ENCODE results near the gene DGKD. TPM values are rescaled to one million over a fixed set of nuclear protein-coding genes. Genes with fewer than 3 reads are reported as not detected.

DGKD gene
- total RNA-seq, 1 donor from 2014 or later: 17.7 TPM

DNA sequence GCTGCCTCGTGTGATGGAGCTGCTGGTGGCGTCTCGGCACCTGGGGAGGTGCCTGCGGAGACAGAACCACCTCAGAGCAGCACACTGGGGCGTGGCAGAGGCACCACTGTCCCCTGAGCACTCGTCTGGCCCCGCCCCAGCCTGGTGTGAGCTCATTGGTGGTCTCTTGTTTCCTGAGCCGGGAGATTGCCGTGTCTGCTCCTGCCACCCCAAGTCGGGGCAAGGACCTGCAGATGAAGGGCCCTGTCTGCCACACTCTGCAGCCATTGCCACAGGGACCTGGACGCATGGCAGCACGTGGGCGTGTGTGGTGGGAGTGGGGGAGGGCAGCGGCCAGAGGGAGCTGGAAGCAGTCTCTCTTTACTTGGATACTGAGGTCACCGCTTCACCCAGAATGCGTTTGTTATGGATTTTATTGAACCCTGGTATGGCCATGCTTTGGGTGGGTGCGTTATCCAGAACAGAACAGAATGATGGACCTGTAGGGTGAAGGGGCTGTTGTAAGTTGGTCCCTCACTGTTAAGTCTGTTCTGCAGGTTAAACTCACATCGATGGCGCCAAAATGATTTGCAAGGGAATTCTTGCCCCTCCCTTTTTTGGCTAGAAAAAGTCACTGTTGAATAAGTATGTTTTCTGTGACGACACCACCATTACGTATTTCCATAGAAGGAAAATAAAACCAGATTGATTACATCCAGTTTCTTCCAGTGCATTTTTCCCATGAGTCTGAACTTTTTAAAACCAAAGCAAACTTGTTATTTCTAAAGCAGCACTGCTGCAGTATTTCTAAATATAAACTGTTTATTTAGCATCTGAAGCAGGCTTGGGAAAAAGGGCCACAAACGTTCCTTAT is 120.2 kb downstream of the DGKD start:
- Mint-ChIP-seq H3K9me3 (ENCODE audit: unreplicated experiment) (no peaks in the 10 kb centered on the region), H3K4me3 (ENCODE audit: unreplicated experiment) (no peak overlapping the region), H3K36me3 (ENCODE audit: low read depth, unreplicated experiment) (peaks cover 19% of the 10 kb centered on the region), H3K27me3 (ENCODE audit: low read depth, unreplicated experiment) (no peaks in the 10 kb centered on the region), H3K27ac (ENCODE audit: unreplicated experiment) (no peak overlapping the region), H3K4me1 (ENCODE audit: low read depth, unreplicated experiment) (no peaks in the 10 kb centered on the region)
- H2AFZ ChIP-seq (ENCODE audit: low read depth, low read length): no peak overlapping the region
- H3K27ac ChIP-seq (ENCODE audit: low read depth, low read length): no peak overlapping the region
- no peak overlapping the region for H3K4me2 ChIP-seq (ENCODE audit: low read length)
- DNase-seq (ENCODE audit: low read depth) (no peak), FAIRE-seq (no peak)
- H3K9me3 ChIP-seq (ENCODE audit: insufficient read depth, low read depth, low read length): no peaks in the 10 kb centered on the region
- H3K79me2 ChIP-seq (ENCODE audit: insufficient read depth, low read length): no peaks in the 10 kb centered on the region
- no peaks in the 10 kb centered on the region for H4K20me1 ChIP-seq (ENCODE audit: insufficient read depth, low read length)
- TF ChIP-seq, protein P1, sequence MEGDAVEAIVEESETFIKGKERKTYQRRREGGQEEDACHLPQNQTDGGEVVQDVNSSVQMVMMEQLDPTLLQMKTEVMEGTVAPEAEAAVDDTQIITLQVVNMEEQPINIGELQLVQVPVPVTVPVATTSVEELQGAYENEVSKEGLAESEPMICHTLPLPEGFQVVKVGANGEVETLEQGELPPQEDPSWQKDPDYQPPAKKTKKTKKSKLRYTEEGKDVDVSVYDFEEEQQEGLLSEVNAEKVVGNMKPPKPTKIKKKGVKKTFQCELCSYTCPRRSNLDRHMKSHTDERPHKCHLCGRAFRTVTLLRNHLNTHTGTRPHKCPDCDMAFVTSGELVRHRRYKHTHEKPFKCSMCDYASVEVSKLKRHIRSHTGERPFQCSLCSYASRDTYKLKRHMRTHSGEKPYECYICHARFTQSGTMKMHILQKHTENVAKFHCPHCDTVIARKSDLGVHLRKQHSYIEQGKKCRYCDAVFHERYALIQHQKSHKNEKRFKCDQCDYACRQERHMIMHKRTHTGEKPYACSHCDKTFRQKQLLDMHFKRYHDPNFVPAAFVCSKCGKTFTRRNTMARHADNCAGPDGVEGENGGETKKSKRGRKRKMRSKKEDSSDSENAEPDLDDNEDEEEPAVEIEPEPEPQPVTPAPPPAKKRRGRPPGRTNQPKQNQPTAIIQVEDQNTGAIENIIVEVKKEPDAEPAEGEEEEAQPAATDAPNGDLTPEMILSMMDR (IDR thresholded peaks at IDR 0.05; ENCODE audit: insufficient read depth, low read depth, low read length): no peak
- H3K4me3 ChIP-seq (ENCODE audit: insufficient read depth, low read depth, low read length): no peak overlapping the region
- H3K4me1 ChIP-seq (ENCODE audit: insufficient read depth, low read length): no peaks in the 10 kb centered on the region
- peaks cover 6% of the 10 kb centered on the region for H3K36me3 ChIP-seq (ENCODE audit: insufficient read depth, low read length)
- H3K9ac ChIP-seq (ENCODE audit: low read length): no peak overlapping the region
- H3K27me3 ChIP-seq (ENCODE audit: insufficient read depth, low read length): no peaks in the 10 kb centered on the region

DNA sequence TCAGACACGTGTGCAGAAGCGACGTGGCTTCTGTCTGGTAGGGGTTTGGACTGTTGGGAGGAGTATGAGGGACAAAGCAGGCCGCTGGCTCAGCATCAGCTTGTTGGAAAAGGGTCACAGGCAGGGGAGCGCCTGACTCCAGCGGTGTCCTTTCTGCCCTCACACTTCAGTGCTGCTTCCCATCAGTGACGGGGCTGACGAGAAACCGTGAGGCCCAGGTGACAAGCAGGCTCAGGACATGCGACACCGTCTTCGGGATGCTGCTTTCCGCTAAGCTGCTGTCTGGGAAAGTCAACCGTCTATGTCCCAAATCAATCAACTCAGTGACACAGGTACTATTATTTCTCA is 121.7 kb downstream of the DGKD start:
- H3K9me3 Mint-ChIP-seq (ENCODE audit: unreplicated experiment): no peaks in the 10 kb centered on the region

More for the DNA sequence above, 121.7 kb downstream of the DGKD start:
- Histone ChIP-seq H4K20me1 (ENCODE audit: insufficient read depth, low read length) (no peaks in the 10 kb centered on the region), H2AFZ (ENCODE audit: low read depth, low read length) (no peak overlapping the region), H3K36me3 (ENCODE audit: insufficient read depth, low read length) (peaks cover 6% of the 10 kb centered on the region), H3K4me2 (ENCODE audit: low read length) (no peak overlapping the region), H3K27me3 (ENCODE audit: insufficient read depth, low read length) (no peaks in the 10 kb centered on the region), H3K4me3 (ENCODE audit: insufficient read depth, low read depth, low read length) (no peak overlapping the region), H3K27ac (ENCODE audit: low read depth, low read length) (no peak overlapping the region), H3K9me3 (ENCODE audit: insufficient read depth, low read depth, low read length) (no peaks in the 10 kb centered on the region), H3K9ac (ENCODE audit: low read length) (no peak overlapping the region), H3K4me1 (ENCODE audit: insufficient read depth, low read length) (peaks cover 4% of the 10 kb centered on the region), H3K79me2 (ENCODE audit: insufficient read depth, low read length) (no peaks in the 10 kb centered on the region)
- DNase-seq (ENCODE audit: low read depth) (no peak), FAIRE-seq (no peak)
- Mint-ChIP-seq H3K4me1 (ENCODE audit: low read depth, unreplicated experiment) (no peaks in the 10 kb centered on the region), H3K36me3 (ENCODE audit: low read depth, unreplicated experiment) (peaks cover 15% of the 10 kb centered on the region), H3K27me3 (ENCODE audit: low read depth, unreplicated experiment) (no peaks in the 10 kb centered on the region), H3K27ac (ENCODE audit: unreplicated experiment) (no peak overlapping the region), H3K4me3 (ENCODE audit: unreplicated experiment) (no peak overlapping the region)
- TF ChIP-seq, protein P1 (IDR thresholded peaks at IDR 0.05; ENCODE audit: insufficient read depth, low read depth, low read length): no peak
- no peak for TF ChIP-seq EZH2 (IDR thresholded peaks at IDR 0.05; ENCODE audit: insufficient read depth, low read length)
